CD4-positive, alpha-beta T cell (primary cell): ENCODE results near the gene ARMH3. TPM values are rescaled to one million over a fixed set of nuclear protein-coding genes. Genes with fewer than 3 reads are reported as not detected.

Experiments
- ATAC-seq: fragments of 200-7000 bp; cut with Tn5 transposase; one replicate; pipeline ENCODE4 v1.10.0; 2022; ENCODE audit warnings: mild to moderate bottlenecking; ENCODE audit not compliant: poor library complexity
- CTCF ChIA-PET: fragments of 350-600 bp; sonication (Branson Sonifier 250); formaldehyde crosslinking; loops from one replicate; lab custom pipeline; 2021; ENCODE audit warnings: antibody characterized with exemption, inconsistent platforms; lab: Charles Lee
- POLR2A ChIA-PET: fragments of 350-600 bp; sonication (Branson Sonifier 250); formaldehyde crosslinking; loops from one replicate; lab custom pipeline; 2021; ENCODE audit warnings: antibody characterized with exemption, inconsistent platforms; lab: Charles Lee
- DNase-seq, 14 experiments: peaks; one replicate each; pipeline ENCODE4 v3.0.0-alpha.2; 2013 to 2020; ENCODE audit warnings: mixed read lengths in 2 of 14
- H3K27ac ChIP-seq, 2 donors: one replicate each; pipeline versions ENCODE4 v1.5.1 to v1.7.0; 2013; ENCODE audit warnings: low read length in 2 of 2, low read depth in 1 of 2, mild to moderate bottlenecking in 1 of 2
- H3K27me3 ChIP-seq, 2 experiments: 1 replicate in 1 of 2; 2 replicates in 1 of 2; pipeline versions ENCODE4 v1.6.1 to v1.7.0; 2013; ENCODE audit warnings: low read length in 2 of 2, control low read depth in 1 of 2, mild to moderate bottlenecking in 1 of 2, moderate library complexity in 1 of 2; ENCODE audit not compliant: insufficient read depth in 2 of 2, control insufficient read depth in 1 of 2
- H3K36me3 ChIP-seq: one replicate; pipeline ENCODE4 v1.6.1; 2013; ENCODE audit warnings: low read length, control low read depth; ENCODE audit not compliant: insufficient read depth
- H3K4me1 ChIP-seq: one replicate; pipeline ENCODE4 v1.6.1; 2013; ENCODE audit warnings: low read length, control low read depth; ENCODE audit not compliant: insufficient read depth
- H3K4me3 ChIP-seq: one replicate; pipeline ENCODE4 v1.5.1; 2013; ENCODE audit warnings: mild to moderate bottlenecking, low read length, moderate library complexity
- H3K9me3 ChIP-seq, 2 experiments: 1 replicate in 1 of 2; 2 replicates in 1 of 2; pipeline versions ENCODE4 v1.6.1 to v1.7.0; 2013; ENCODE audit warnings: low read length in 2 of 2, mild to moderate bottlenecking in 2 of 2, control low read depth in 1 of 2, moderate library complexity in 1 of 2; ENCODE audit not compliant: control insufficient read depth in 1 of 2, insufficient read depth in 1 of 2
- H3K27ac Mint-ChIP-seq: one replicate; pipeline ENCODE4 v1.8.0; 2020; ENCODE audit warnings: mixed read lengths
- H3K27me3 Mint-ChIP-seq: one replicate; pipeline ENCODE4 v1.8.0; 2021; ENCODE audit warnings: mixed read lengths
- H3K36me3 Mint-ChIP-seq: one replicate; pipeline ENCODE4 v1.8.0; 2021; ENCODE audit warnings: low read depth, mixed read lengths
- H3K4me1 Mint-ChIP-seq: one replicate; pipeline ENCODE4 v1.8.0; 2021; ENCODE audit warnings: low read depth, mixed read lengths
- H3K4me3 Mint-ChIP-seq: one replicate; pipeline ENCODE4 v1.8.0; 2020; ENCODE audit warnings: mild to moderate bottlenecking, mixed read lengths
- H3K9me3 Mint-ChIP-seq: one replicate; pipeline ENCODE4 v1.8.0; 2020; ENCODE audit warnings: mixed read lengths
- intact Hi-C, 2 experiments: fragments of 100-400 bp; cut with DNase I in 1 of 2; cut with micrococcal nuclease in 1 of 2; formaldehyde crosslinking; loops; one replicate each; pipeline versions ENCODE4 v1.15.1 to v1.9.0; 2023 to 2025; cut with DNase I, micrococcal nuclease
- total RNA-seq, 174 experiments: library from RNA in 2 of 174; stranded (reverse) in 2 of 174; gene quantifications; one replicate each; pipeline ENCODE4 v1.2.3 and lab custom pipeline; 2021 to 2026
- TF ChIP-seq, protein P1 (sequence below): fragments of 200-600 bp; IDR thresholded peaks from one replicate; pipeline ENCODE4 v1.8.0; 2022; ENCODE audit warnings: antibody characterized with exemption, mild to moderate bottlenecking

The ARMH3 gene
- total RNA-seq, 2 experiments from 2014 or later, result 17.7 to 18.9 TPM

DNA sequence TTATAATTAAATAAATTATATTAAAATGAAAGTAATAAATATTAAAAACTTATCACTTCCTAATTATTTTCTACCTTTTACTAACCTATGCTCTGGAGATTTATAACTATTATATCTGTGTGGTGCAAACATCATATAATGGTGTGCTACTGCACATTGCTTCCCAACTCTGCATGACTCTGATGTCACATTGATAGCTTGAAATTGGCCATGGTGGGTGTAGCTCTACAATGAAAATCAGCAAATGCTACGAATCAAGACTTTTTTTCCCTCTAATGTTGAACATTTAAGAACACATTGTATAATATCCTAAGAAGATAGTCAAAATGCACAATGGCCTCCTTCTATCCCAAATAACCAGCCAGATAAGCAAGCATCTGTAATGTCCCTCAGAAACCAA lies 99.1 kb downstream of the ARMH3 start:
- peaks cover 90% of the 10 kb centered on the region for H3K36me3 Mint-ChIP-seq
- CTCF ChIA-PET, result interaction anchor here (0.6 kb wide), 1 partner anchor 1258 kb away, joined by 3 read pairs; no protein-coding TSS in a partner anchor

GRCh38 chr10:101956117-101956516 lies 99.9 kb downstream of the ARMH3 start:
- Mint-ChIP-seq H3K27me3 (no peaks in the 10 kb centered on the region), H3K4me1 (no peaks in the 10 kb centered on the region), H3K9me3 (no peaks in the 10 kb centered on the region), H3K36me3 (peaks cover 89% of the 10 kb centered on the region), H3K4me3 (no peak overlapping the region), H3K27ac (no peak overlapping the region)
- DNase-seq (no peak), ATAC-seq (no peak)
- H3K4me3 ChIP-seq, result no peak overlapping the region
- H3K36me3 ChIP-seq, result peaks cover 41% of the 10 kb centered on the region
- ChIA-PET CTCF (interaction anchor here (0.5 kb wide), 1 partner anchor 44 kb away, joined by 4 read pairs; no protein-coding TSS in a partner anchor), POLR2A (no interaction called here)
- H3K4me1 ChIP-seq, result no peaks in the 10 kb centered on the region
- intact Hi-C loops, result no loop called here
- TF ChIP-seq, protein P1, sequence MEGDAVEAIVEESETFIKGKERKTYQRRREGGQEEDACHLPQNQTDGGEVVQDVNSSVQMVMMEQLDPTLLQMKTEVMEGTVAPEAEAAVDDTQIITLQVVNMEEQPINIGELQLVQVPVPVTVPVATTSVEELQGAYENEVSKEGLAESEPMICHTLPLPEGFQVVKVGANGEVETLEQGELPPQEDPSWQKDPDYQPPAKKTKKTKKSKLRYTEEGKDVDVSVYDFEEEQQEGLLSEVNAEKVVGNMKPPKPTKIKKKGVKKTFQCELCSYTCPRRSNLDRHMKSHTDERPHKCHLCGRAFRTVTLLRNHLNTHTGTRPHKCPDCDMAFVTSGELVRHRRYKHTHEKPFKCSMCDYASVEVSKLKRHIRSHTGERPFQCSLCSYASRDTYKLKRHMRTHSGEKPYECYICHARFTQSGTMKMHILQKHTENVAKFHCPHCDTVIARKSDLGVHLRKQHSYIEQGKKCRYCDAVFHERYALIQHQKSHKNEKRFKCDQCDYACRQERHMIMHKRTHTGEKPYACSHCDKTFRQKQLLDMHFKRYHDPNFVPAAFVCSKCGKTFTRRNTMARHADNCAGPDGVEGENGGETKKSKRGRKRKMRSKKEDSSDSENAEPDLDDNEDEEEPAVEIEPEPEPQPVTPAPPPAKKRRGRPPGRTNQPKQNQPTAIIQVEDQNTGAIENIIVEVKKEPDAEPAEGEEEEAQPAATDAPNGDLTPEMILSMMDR, result no peak
- H3K9me3 ChIP-seq, result peaks cover 0 to 7% of the 10 kb centered on the region in 2 experiments
- H3K27ac ChIP-seq, result no peak overlapping the region
- H3K27me3 ChIP-seq, result no peaks in the 10 kb centered on the region

More for the DNA sequence above, 99.1 kb downstream of the ARMH3 start:
- no peak overlapping the region for H3K27ac Mint-ChIP-seq
- Histone ChIP-seq H3K4me1 (no peaks in the 10 kb centered on the region), H3K4me3 (no peak overlapping the region), H3K27ac (no peak overlapping the region), H3K36me3 (peaks cover 41% of the 10 kb centered on the region), H3K27me3 (no peaks in the 10 kb centered on the region), H3K9me3 (no peaks in the 10 kb centered on the region)
- TF ChIP-seq, protein P1, result no peak
- DNase-seq, result no peak
- no peak for ATAC-seq
- H3K4me1 Mint-ChIP-seq, result no peaks in the 10 kb centered on the region
- POLR2A ChIA-PET, result no interaction called here
- H3K9me3 Mint-ChIP-seq, result no peaks in the 10 kb centered on the region
- no peak overlapping the region for H3K4me3 Mint-ChIP-seq
- no peaks in the 10 kb centered on the region for H3K27me3 Mint-ChIP-seq
- intact Hi-C loops, result no loop called here

DNA sequence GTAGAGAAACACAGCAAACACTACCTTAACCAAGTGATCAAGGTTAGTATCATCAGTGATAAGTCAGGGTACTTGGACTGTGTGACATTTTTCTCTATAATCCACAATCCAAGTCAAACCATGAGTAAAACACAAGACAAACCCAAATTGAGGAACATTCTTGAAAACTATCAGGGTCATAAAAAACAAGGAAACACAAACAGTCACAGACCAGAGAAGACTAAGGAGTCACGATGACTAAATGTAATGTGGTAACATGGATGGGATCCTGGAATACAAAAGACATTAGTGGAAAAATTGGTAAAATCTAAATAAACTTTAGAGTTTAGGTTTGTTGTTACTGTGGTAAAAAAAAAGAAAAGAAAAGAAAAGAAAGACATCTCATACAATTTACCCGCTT lies 103.8 kb downstream of the ARMH3 start:
- Histone ChIP-seq H3K4me3 (no peak overlapping the region), H3K9me3 (peaks cover 8 to 9% of the 10 kb centered on the region in 2 experiments), H3K27ac (no peak overlapping the region), H3K27me3 (no peaks in the 10 kb centered on the region), H3K4me1 (no peaks in the 10 kb centered on the region), H3K36me3 (peaks cover 49% of the 10 kb centered on the region)
- Mint-ChIP-seq H3K4me1 (no peaks in the 10 kb centered on the region), H3K4me3 (no peak overlapping the region), H3K27ac (no peak overlapping the region), H3K9me3 (peaks cover 7% of the 10 kb centered on the region), H3K36me3 (peaks cover 96% of the 10 kb centered on the region), H3K27me3 (no peaks in the 10 kb centered on the region)
- TF ChIP-seq, protein P1, result no peak
- intact Hi-C loops, result no loop called here
- DNase-seq, result no peak
- ChIA-PET CTCF (no interaction called here), POLR2A (no interaction called here)
- no peak for ATAC-seq
